Measurements from ENCODE around the gene CD44. TPM values are rescaled to one million over a fixed set of nuclear protein-coding genes. Genes with fewer than 3 reads are reported as not detected.
"Not testable (repeated sequence)": the region's sequence is repeated elsewhere in the genome, so short reads cannot be mapped to it uniquely, and the experiment has no call there.

Gene CD44
- total and polyA plus RNA-seq, 11 donors = 3.9 to 210 (median 26.2) TPM

DNA sequence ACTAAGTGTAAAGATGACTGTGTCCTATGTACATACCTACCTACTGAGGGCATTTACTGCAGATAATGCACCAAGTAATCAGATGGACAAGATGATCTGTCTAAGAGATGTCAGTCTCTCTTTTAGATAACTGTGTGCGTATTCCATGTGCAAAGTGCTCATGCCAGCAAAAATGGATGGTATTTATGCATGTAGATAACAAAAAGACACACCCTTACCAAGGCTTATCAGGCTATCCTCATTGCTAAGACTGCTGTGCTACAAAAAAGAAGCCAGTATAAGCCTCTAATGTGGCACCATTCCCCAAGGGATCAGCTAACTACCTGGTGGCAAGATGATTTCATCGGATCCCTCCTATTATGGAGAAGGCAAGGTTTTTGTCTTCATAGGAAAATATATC, 34.3 kb upstream of the CD44 start:
- DNase-seq (no peak), ATAC-seq (no peak)
- H3K4me1 ChIP-seq = peaks cover 2 to 44% (median 19%) of the 10 kb centered on the region in 12 donors
- no peaks in the 10 kb centered on the region for H3K27me3 ChIP-seq
- no peaks in the 10 kb centered on the region for H3K9me3 ChIP-seq
- peak overlapping the region in 6 of 12 donors; percentile 27 to 81 (median 63) for H3K27ac ChIP-seq
- no peak overlapping the region for H3K4me3 ChIP-seq
- 93 to 94% (median 94%) methylated on average over 2 of the region's 2 CpGs for WGBS, 4 donors
- intact Hi-C loops (cut with DNase I) = loop anchor here in 1 of 10 donors (10.0 kb wide), 1 partner anchor 280 kb away; no protein-coding TSS in a partner anchor
- H3K36me3 ChIP-seq = no peaks in the 10 kb centered on the region
- TF ChIP-seq, protein P1, sequence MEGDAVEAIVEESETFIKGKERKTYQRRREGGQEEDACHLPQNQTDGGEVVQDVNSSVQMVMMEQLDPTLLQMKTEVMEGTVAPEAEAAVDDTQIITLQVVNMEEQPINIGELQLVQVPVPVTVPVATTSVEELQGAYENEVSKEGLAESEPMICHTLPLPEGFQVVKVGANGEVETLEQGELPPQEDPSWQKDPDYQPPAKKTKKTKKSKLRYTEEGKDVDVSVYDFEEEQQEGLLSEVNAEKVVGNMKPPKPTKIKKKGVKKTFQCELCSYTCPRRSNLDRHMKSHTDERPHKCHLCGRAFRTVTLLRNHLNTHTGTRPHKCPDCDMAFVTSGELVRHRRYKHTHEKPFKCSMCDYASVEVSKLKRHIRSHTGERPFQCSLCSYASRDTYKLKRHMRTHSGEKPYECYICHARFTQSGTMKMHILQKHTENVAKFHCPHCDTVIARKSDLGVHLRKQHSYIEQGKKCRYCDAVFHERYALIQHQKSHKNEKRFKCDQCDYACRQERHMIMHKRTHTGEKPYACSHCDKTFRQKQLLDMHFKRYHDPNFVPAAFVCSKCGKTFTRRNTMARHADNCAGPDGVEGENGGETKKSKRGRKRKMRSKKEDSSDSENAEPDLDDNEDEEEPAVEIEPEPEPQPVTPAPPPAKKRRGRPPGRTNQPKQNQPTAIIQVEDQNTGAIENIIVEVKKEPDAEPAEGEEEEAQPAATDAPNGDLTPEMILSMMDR (IDR thresholded peaks at IDR 0.05) = no peak
- no peak for TF ChIP-seq POLR2A (IDR thresholded peaks at IDR 0.05)

DNA sequence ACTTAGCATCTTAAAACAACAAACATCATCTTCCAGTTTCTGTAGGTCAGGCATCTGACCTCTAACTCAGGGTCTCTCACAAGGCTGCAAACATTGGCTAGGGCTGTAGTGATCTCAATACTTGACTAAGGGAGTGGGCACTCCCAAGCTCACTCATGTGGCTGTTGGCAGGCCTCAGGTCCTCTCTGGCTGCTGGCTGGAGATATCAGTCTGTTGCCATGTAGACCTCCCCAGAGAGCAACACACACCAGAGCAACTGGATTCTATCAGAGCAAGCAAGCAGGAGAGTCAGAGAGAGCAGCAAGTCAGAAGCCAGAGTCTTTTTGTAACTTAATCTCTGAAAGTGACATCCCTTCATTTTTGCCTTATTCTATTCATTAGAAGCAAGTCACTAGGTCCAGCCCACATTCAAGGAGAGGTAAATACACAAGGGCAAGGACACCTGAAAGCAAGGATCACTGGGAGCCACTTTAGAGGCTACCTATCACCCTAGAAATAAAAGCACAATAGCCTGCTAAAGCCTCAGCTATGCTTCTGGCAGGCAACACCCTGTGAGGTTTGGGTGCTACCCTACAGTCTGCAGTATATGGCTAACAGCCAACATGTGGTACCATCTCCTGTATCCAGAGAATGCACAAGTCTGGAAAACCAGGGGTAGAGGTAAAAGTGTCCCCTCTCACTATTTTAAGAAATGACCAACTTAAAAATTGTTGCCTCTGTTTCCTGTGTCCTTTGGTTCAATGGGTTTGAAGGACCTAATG, 33.5 kb upstream of the CD44 start:
- Histone ChIP-seq H3K4me1 (peaks cover 0 to 37% (median 12%) of the 10 kb centered on the region in 12 donors), H3K4me3 (no peak overlapping the region), H3K9me3 (no peaks in the 10 kb centered on the region), H3K27ac (peak overlapping the region in 11 of 12 donors; percentile 11 to 81 (median 54)), H3K27me3 (no peaks in the 10 kb centered on the region), H3K36me3 (no peaks in the 10 kb centered on the region)
- peak in 4 of 5 donors; percentile 46 to 66 (median 60) for DNase-seq
- intact Hi-C loops (cut with DNase I) = loop anchor here in 1 of 10 donors (10.0 kb wide), 1 partner anchor 279 kb away; no protein-coding TSS in a partner anchor
- peak; percentile 92 to 95 (median 92) for ATAC-seq
- TF ChIP-seq, protein P1 (IDR thresholded peaks at IDR 0.05) = no peak
- no peak for TF ChIP-seq POLR2A (IDR thresholded peaks at IDR 0.05)

DNA sequence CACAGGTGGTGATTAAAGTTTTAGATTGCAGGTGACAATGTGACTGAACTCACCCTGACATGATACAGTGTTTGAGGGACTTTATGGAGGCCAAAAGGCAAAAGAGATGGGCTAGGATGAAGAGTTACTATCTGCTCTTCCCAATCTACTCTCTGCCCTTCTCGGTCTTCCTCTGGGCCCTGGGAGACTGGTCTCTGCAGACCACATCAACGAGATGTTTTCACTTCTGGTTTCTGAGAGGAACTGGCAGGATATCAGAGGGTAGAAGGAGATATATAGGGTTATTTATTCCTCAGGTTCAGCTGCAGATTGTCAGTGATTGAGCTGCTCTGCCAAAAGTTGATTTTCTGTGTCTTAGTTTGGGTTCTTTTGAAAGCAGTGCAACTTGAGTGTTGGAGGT, 32.4 kb upstream of the CD44 start:
- Histone ChIP-seq H3K27me3 (no peaks in the 10 kb centered on the region), H3K27ac (no peak overlapping the region), H3K4me1 (peaks cover 0 to 44% (median 20%) of the 10 kb centered on the region in 12 donors), H3K36me3 (no peaks in the 10 kb centered on the region), H3K4me3 (no peak overlapping the region), H3K9me3 (no peaks in the 10 kb centered on the region)
- WGBS, 4 donors = 72 to 87% (median 73%) methylated on average over 2 of the region's 2 CpGs
- intact Hi-C loops (cut with DNase I) = loop anchor here in 1 of 10 donors (10.0 kb wide), 1 partner anchor 278 kb away; no protein-coding TSS in a partner anchor
- ATAC-seq (no peak), DNase-seq (no peak)
- TF ChIP-seq, protein P1 (IDR thresholded peaks at IDR 0.05) = no peak
- no peak for TF ChIP-seq POLR2A (IDR thresholded peaks at IDR 0.05)

DNA sequence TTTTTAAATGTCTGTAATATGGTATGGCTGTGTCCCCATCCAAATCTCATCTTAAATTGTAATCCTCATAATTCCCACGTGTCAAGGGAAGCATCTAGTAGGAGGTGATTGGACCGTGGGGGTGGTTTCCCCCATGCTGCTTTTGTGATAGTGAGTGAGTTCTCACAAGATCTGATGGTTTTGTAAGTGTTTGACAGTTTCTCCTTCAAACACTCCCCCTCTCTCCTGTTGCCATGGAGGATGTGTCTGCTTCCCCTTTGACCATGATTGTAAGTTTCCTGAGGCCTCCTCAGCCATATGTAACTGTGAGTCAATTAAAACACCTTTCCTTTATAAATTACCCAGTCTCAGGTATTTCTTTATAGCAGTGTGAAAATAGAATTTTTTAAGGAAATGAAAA, 31.1 kb upstream of the CD44 start:
- Histone ChIP-seq H3K9me3 (no peaks in the 10 kb centered on the region), H3K27me3 (no peaks in the 10 kb centered on the region), H3K27ac (no peak overlapping the region), H3K4me3 (no peak overlapping the region), H3K36me3 (no peaks in the 10 kb centered on the region), H3K4me1 (peaks cover 0 to 50% (median 24%) of the 10 kb centered on the region in 12 donors)
- DNase-seq = no peak
- intact Hi-C loops (cut with DNase I) = loop anchor here in 1 of 10 donors (10.0 kb wide), 1 partner anchor 277 kb away; no protein-coding TSS in a partner anchor
- ATAC-seq = no peak
- 29 to 58% (median 39%) methylated on average over 2 of the region's 2 CpGs for WGBS, 4 donors
- no peak for TF ChIP-seq POLR2A (IDR thresholded peaks at IDR 0.05)
- TF ChIP-seq, protein P1 (IDR thresholded peaks at IDR 0.05) = no peak

DNA sequence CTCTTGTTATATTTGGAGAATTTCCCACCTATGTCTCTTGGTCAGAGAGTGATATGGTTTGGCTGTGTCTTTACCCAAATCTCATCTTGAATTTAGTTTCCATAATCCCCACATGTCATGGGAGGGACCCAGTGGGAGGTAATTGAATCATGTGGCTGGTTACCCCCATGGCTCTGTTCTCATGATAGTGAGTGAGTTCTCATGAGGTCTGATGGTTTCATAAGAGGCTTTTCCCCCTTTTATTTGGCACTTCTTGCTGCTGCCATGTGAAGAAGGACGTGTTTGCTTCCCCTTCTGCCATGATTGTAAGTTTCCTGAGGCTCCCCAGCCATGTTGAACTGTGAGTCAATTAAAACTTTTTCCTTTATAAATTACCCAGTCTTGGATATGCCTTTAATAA, 30.6 kb upstream of the CD44 start:
- DNase-seq, H3K27me3 ChIP-seq, H3K4me3 ChIP-seq, H3K36me3 ChIP-seq, ATAC-seq, H3K9me3 ChIP-seq, H3K27ac ChIP-seq: not testable (repeated sequence)
- peaks cover 0 to 50% (median 24%) of the 10 kb centered on the region in 12 donors for H3K4me1 ChIP-seq
- 80 to 100% (median 87%) methylated on average over 1 of the region's 1 CpG for WGBS, 4 donors
- intact Hi-C loops (cut with DNase I) = loop anchor here in 1 of 10 donors (10.0 kb wide), 1 partner anchor 276 kb away; no protein-coding TSS in a partner anchor

Measured in heart left ventricle (tissue), 16 donors.